ENCODE data around the gene NLRP13. TPM values are rescaled to one million over a fixed set of nuclear protein-coding genes. Genes with fewer than 3 reads are reported as not detected.

Gene NLRP13
- total RNA-seq = not detected
- long read RNA-seq = 0 reads

GRCh38 chr19:55931936-55932386 is at the start of gene NLRP13:
NLRP13 (minus strand) TSS chr19:55932336; CDS start chr19:55932311, 25 bp downstream.
- Histone ChIP-seq H3K27ac (no peak within 1 kb of the TSS), H3K4me3 (no peak within 1 kb of the TSS), H3K27me3 (ENCODE audit: low read depth) (no peaks in the 10 kb centered on the region), H3K36me3 (no peaks in the 10 kb centered on the region), H3K9me3 (no peaks in the 10 kb centered on the region), H3K4me1 (no peaks in the 10 kb centered on the region)
- DNase-seq (no peak), ATAC-seq (no peak)
- no peak for TF ChIP-seq CTCF (IDR thresholded peaks at IDR 0.05)
- intact Hi-C loops (cut with DNase I) = no loop called here

- Histone ChIP-seq H3K4me1 (no peaks in the 10 kb centered on the region), H3K4me3 (no peak overlapping the region), H3K9me3 (no peaks in the 10 kb centered on the region), H3K27ac (no peak overlapping the region), H3K27me3 (ENCODE audit: low read depth) (peaks cover 7% of the 10 kb centered on the region), H3K36me3 (no peaks in the 10 kb centered on the region)
- DNase-seq (no peak), ATAC-seq (no peak)
- intact Hi-C loops (cut with DNase I) = no loop called here
- no peak for TF ChIP-seq CTCF (IDR thresholded peaks at IDR 0.05)
Observed at GRCh38 chr19:55980415-55980814, 48.3 kb upstream of the NLRP13 start.

- no peak overlapping the region for H3K27ac ChIP-seq
- no peak for ATAC-seq
- H3K36me3 ChIP-seq = no peaks in the 10 kb centered on the region
- TF ChIP-seq CTCF (IDR thresholded peaks at IDR 0.05) = no peak
- intact Hi-C loops (cut with DNase I) = no loop called here
- no peak for DNase-seq
- no peaks in the 10 kb centered on the region for H3K4me1 ChIP-seq
- no peaks in the 10 kb centered on the region for H3K27me3 ChIP-seq (ENCODE audit: low read depth)
- H3K4me3 ChIP-seq = no peak overlapping the region
- no peaks in the 10 kb centered on the region for H3K9me3 ChIP-seq
Observed at GRCh38 chr19:55973982-55974381, 41.8 kb upstream of the NLRP13 start.

GRCh38 chr19:55962186-55962585 is 30.1 kb upstream of the NLRP13 start:
- TF ChIP-seq CTCF (IDR thresholded peaks at IDR 0.05) = no peak
- no peak overlapping the region for H3K27ac ChIP-seq
- no peak overlapping the region for H3K4me3 ChIP-seq
- H3K36me3 ChIP-seq = no peaks in the 10 kb centered on the region
- no peaks in the 10 kb centered on the region for H3K9me3 ChIP-seq
- intact Hi-C loops (cut with DNase I) = no loop called here
- ATAC-seq (no peak), DNase-seq (no peak)
- no peaks in the 10 kb centered on the region for H3K4me1 ChIP-seq
- H3K27me3 ChIP-seq (ENCODE audit: low read depth) = no peaks in the 10 kb centered on the region

GRCh38 chr19:55959996-55960675 is 28.0 kb upstream of the NLRP13 start:
- Histone ChIP-seq H3K27ac (no peak overlapping the region), H3K9me3 (no peaks in the 10 kb centered on the region), H3K4me3 (no peak overlapping the region), H3K4me1 (no peaks in the 10 kb centered on the region), H3K27me3 (ENCODE audit: low read depth) (peaks cover 3% of the 10 kb centered on the region), H3K36me3 (no peaks in the 10 kb centered on the region)
- TF ChIP-seq CTCF (IDR thresholded peaks at IDR 0.05) = no peak
- DNase-seq = no peak
- intact Hi-C loops (cut with DNase I) = no loop called here
- ATAC-seq = no peak

Measured in lower lobe of right lung (tissue), 2 donors.